ENCODE measurements around the gene PAX4.

PAX4 gene

DNA sequence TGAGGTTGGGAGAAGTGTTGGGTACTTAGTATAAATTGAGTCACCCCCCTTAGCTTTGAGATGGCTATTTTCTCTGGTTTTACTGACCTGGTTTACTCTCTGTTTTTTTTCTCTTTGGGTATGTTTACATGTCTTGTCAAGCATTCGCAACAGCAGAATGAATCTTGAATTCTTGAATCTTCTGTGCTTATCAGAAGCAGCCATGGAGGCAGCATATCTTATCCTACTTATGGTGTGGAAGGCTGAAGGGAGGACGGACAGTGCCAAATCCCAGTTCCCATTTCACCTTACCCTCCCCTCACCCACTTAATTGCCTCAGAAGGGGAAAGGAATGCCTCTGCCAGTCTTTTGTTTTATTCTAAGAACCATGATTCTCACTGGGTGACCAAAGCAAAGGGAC, 37.8 kb upstream of the PAX4 start:
- no peaks in the 10 kb centered on the region for H3K27me3 ChIP-seq (ENCODE audit: insufficient read depth, low read length, poor library complexity, severe bottlenecking)
- no peak overlapping the region for H3K9ac ChIP-seq (ENCODE audit: low read depth, low read length, poor library complexity, severe bottlenecking)
- peak overlapping the region; percentile 91 for H3K4me2 ChIP-seq (ENCODE audit: low read depth, low read length, poor library complexity, severe bottlenecking)
- no peak overlapping the region for H2AFZ ChIP-seq (ENCODE audit: low read length)
- no peaks in the 10 kb centered on the region for H3K9me3 ChIP-seq (ENCODE audit: insufficient read depth, low read depth, low read length)
- peak overlapping the region; percentile 88 for H3K4me3 ChIP-seq (ENCODE audit: low read length, poor library complexity, severe bottlenecking)
- H3K79me2 ChIP-seq (ENCODE audit: insufficient read depth, low read length) = peaks cover 86% of the 10 kb centered on the region
- no peaks in the 10 kb centered on the region for H3F3A ChIP-seq (ENCODE audit: low read depth)
- peaks cover 47% of the 10 kb centered on the region for H3K4me1 ChIP-seq (ENCODE audit: insufficient read depth, low read length, poor library complexity, severe bottlenecking)
- peaks cover 76% of the 10 kb centered on the region for H4K20me1 ChIP-seq (ENCODE audit: insufficient read depth, low read length, poor library complexity, severe bottlenecking)
- TF ChIP-seq CTCF (conservative IDR thresholded peaks at IDR 0.05; ENCODE audit: low read length) (no peak), EZH2phosphoT487 (IDR thresholded peaks at IDR 0.05; ENCODE audit: borderline replicate concordance) (no peak)
- H3K9me2 ChIP-seq (replicated peaks; ENCODE audit: low read depth, low read length) = no peaks in the 10 kb centered on the region
- H3K36me3 ChIP-seq (ENCODE audit: insufficient read depth, low read length) = peaks cover 8% of the 10 kb centered on the region; the same call in 1 of the 2 replicates

DNA sequence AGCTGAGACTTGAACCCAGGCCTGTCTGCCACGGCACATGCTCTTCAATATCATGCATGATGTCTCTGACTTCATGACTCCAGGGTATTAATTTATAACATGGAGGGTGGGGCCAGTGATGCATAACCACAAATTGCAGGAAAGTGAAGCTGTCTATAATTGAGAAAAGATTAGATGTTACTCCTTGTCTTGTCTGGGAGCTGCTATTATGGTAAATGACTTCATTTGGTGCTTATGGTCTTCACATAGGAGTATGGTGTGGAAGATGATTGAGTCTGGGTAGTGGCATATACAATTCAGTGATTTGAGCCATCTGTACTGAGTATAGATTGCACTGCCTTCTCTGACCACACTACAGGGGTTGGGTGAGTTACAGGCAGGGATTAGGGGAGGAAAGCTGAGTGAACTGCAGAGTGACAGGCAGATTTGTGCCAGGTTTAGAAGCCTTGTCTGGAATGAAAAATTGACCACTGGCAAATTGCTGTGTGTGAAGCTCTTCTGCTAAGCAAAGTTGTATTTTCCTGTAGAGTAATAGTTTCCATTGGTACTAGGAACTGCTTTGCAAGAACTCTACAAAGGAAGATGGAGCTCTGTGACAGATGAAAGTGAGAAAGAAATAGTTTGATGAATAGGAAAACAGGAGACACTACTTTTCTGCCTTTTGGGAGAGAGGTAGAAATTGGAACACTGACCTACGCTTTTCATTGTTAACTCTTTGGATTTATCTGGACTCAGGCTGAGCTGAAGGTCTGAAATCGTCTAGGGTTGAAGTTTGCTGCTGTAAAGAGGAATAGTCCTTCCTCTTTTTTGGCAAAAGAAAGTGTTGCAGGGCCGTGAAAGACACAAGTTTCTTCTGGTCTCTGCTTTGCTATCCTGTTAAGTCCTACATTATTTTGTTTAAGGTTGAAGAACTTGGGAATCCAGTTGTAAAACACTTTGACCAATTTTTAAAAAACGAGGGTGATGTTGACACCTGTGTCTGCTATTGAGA, 36.8 kb upstream of the PAX4 start:
- Histone ChIP-seq H3K27me3 (ENCODE audit: insufficient read depth, low read length, poor library complexity, severe bottlenecking) (no peaks in the 10 kb centered on the region), H2AFZ (ENCODE audit: low read length) (no peak overlapping the region), H3F3A (ENCODE audit: low read depth) (no peaks in the 10 kb centered on the region), H4K20me1 (ENCODE audit: insufficient read depth, low read length, poor library complexity, severe bottlenecking) (peaks cover 66% of the 10 kb centered on the region), H3K4me2 (ENCODE audit: low read depth, low read length, poor library complexity, severe bottlenecking) (peak overlapping the region; percentile 91), H3K4me1 (ENCODE audit: insufficient read depth, low read length, poor library complexity, severe bottlenecking) (peaks cover 47% of the 10 kb centered on the region), H3K9me2 (replicated peaks; ENCODE audit: low read depth, low read length) (no peaks in the 10 kb centered on the region), H3K4me3 (ENCODE audit: low read length, poor library complexity, severe bottlenecking) (peak overlapping the region; percentile 88), H3K79me2 (ENCODE audit: insufficient read depth, low read length) (peaks cover 76% of the 10 kb centered on the region), H3K9ac (ENCODE audit: low read depth, low read length, poor library complexity, severe bottlenecking) (peak overlapping the region; percentile 79), H3K9me3 (ENCODE audit: insufficient read depth, low read depth, low read length) (no peaks in the 10 kb centered on the region), H3K36me3 (ENCODE audit: insufficient read depth, low read length) (0 out of 2 replicates have a peak, but pooled peaks cover 2% of the 10 kb centered on the region)
- no peak for TF ChIP-seq EZH2phosphoT487 (IDR thresholded peaks at IDR 0.05; ENCODE audit: borderline replicate concordance)
- TF ChIP-seq CTCF (conservative IDR thresholded peaks at IDR 0.05; ENCODE audit: low read length) = peak; percentile 16; the same call in 1 of the 2 replicates

DNA sequence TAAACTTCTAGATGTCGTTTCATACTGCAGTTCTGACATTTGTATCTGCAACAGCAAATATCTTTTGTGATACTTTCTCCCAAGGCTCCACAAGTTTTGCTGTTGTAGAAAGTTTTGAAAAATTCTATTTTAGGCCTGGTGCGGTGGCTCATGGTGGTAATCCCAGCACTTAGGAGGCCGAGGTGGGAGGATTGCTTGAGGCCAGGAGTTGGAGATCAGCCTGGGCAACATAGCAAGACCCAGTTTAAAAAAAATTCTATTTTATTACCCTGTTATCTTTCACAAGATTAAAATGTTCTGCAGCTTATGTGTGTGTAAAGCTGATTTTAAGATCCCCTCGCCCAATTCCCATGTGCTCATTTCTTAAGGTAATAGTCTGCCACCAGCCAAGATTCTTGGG, 35.5 kb upstream of the PAX4 start:
- H3K4me3 ChIP-seq (ENCODE audit: low read length, poor library complexity, severe bottlenecking) = peak overlapping the region; percentile 88
- peaks cover 54% of the 10 kb centered on the region for H4K20me1 ChIP-seq (ENCODE audit: insufficient read depth, low read length, poor library complexity, severe bottlenecking)
- H3K9me3 ChIP-seq (ENCODE audit: insufficient read depth, low read depth, low read length) = no peaks in the 10 kb centered on the region
- no peaks in the 10 kb centered on the region for H3F3A ChIP-seq (ENCODE audit: low read depth)
- peaks cover 41% of the 10 kb centered on the region for H3K4me1 ChIP-seq (ENCODE audit: insufficient read depth, low read length, poor library complexity, severe bottlenecking)
- peak overlapping the region; percentile 91 for H3K4me2 ChIP-seq (ENCODE audit: low read depth, low read length, poor library complexity, severe bottlenecking)
- H2AFZ ChIP-seq (ENCODE audit: low read length) = no peak overlapping the region
- TF ChIP-seq EZH2phosphoT487 (IDR thresholded peaks at IDR 0.05; ENCODE audit: borderline replicate concordance) (no peak), CTCF (conservative IDR thresholded peaks at IDR 0.05; ENCODE audit: low read length) (no peak)
- no peaks in the 10 kb centered on the region for H3K36me3 ChIP-seq (ENCODE audit: insufficient read depth, low read length)
- H3K9ac ChIP-seq (ENCODE audit: low read depth, low read length, poor library complexity, severe bottlenecking) = peak overlapping the region; percentile 79
- H3K9me2 ChIP-seq (replicated peaks; ENCODE audit: low read depth, low read length) = no peaks in the 10 kb centered on the region
- H3K27me3 ChIP-seq (ENCODE audit: insufficient read depth, low read length, poor library complexity, severe bottlenecking) = no peaks in the 10 kb centered on the region
- H3K79me2 ChIP-seq (ENCODE audit: insufficient read depth, low read length) = peaks cover 63% of the 10 kb centered on the region
